Pancreas (tissue), 10 donors: ENCODE results near the gene CEMIP. TPM values are rescaled to one million over a fixed set of nuclear protein-coding genes. Genes with fewer than 3 reads are reported as not detected.

ENCODE experiments used
- ATAC-seq, 4 donors: fragments of 200-7000 bp; cut with Tn5 transposase; one replicate each; pipeline versions ENCODE4 v1.8.0 to v1.9.1; 2020; ENCODE audit warnings: mild to moderate bottlenecking in 4 of 4, moderate library complexity in 4 of 4
- DNase-seq, 6 donors: peaks; one replicate each; pipeline ENCODE4 v3.0.0-alpha.2; 2020
- FAIRE-seq: peaks from 2 replicates; lab custom pipeline; 2012; peaks lifted over from hg19 to GRCh38; lab: Jason Lieb, UNC
- H3K27ac ChIP-seq, 4 donors: fragments of 200-600 bp; sonication (generic); 1 replicate in 3 of 4; 2 replicates in 1 of 4; pipeline versions ENCODE4 v1.5.0 to v1.8.0; 2020
- H3K27me3 ChIP-seq, 4 donors: fragments of 200-600 bp; one replicate each; pipeline ENCODE4 v1.8.0; 2021
- H3K36me3 ChIP-seq, 3 donors: fragments of 200-600 bp; sonication (generic) in 1 of 3; one replicate each; pipeline versions ENCODE4 v1.5.0 to v1.8.0; 2020 to 2021
- H3K4me1 ChIP-seq, 3 donors: fragments of 200-600 bp; one replicate each; pipeline ENCODE4 v1.8.0; 2021
- H3K4me3 ChIP-seq, 4 donors: fragments of 200-600 bp; sonication (generic) in 2 of 4; one replicate each; pipeline versions ENCODE4 v1.5.0 to v1.8.0; 2020 to 2021
- H3K9me3 ChIP-seq, 4 donors: fragments of 200-600 bp; one replicate each; pipeline ENCODE4 v1.8.0; 2021
- CTCF ChIP-seq, 4 donors: fragments of 200-600 bp; sonication (generic) in 3 of 4; IDR thresholded peaks; one replicate each; pipeline versions ENCODE4 v1.5.0 to v1.8.0; 2021; ENCODE audit warnings: antibody characterized with exemption in 4 of 4
- WGBS, 2 donors: extraction: QIAGEN DNeasy Blood & Tissue Kit; methylation state at CpG; one replicate each; pipeline ENCODE4 v1.1.7; 2013; 5-methylcytosine and 5-hydroxymethylcytosine counted together
- intact Hi-C, 3 donors: fragments of 100-400 bp; cut with DNase I; formaldehyde crosslinking; loops; one replicate each; pipeline versions ENCODE4 v1.11.1 to v1.14.2; 2022
- polyA plus RNA-seq, 2 donors: library from polyadenylated mRNA; stranded (reverse); fragments of 200-250 nt; gene quantifications; one replicate each; pipeline ENCODE4 v1.2.3, GENCODE V29; 2013
- total RNA-seq, 6 donors: library from RNA; stranded (reverse); fragmentation: NEBNext Ultra II Directional in 4 of 6; extraction: Animal tissue kit (Norgen Biotek cat#: 25700) in 4 of 6; gene quantifications; one replicate each; pipeline versions ENCODE4 v1.2.1 to v1.2.4, GENCODE V29; 2021 to 2023
- donor health status: healthy with polysubstance abuse.
- donor health status: DM: no; HTN: no; CAD: no; lungs with moderate emphysema.
- donor health status: DM: no; HTN: no; CAD: no.
- donor health status: control.
- donor health status: control.
- donor health status: Bipolar disorder and iron deficiency.
- donor health status: DM: yes; HTN: yes; CAD: no.
- donor health status: DM: no; HTN: no; CAD: no.
- donor health status: DM: no; HTN: no; CAD: no.
- donor health status: DM: yes; HTN: yes; CAD: no.

The CEMIP gene
- total and polyA plus RNA-seq, 8 donors: 0.07 to 0.41 (median 0.12) TPM; not detected in 1

GRCh38 chr15:80811781-80812315, 32.7 kb downstream of the CEMIP start:
- TF ChIP-seq CTCF (IDR thresholded peaks at IDR 0.05): no peak
- WGBS, 2 donors: 70 to 72% methylated on average over 9 of the region's 9 CpGs
- no peaks in the 10 kb centered on the region for H3K4me1 ChIP-seq
- no peaks in the 10 kb centered on the region for H3K9me3 ChIP-seq
- no peak overlapping the region for H3K27ac ChIP-seq
- FAIRE-seq (no peak), ATAC-seq (no peak), DNase-seq (no peak)
- no peaks in the 10 kb centered on the region for H3K36me3 ChIP-seq
- H3K27me3 ChIP-seq: no peaks in the 10 kb centered on the region
- intact Hi-C loops: no loop called here
- no peak overlapping the region for H3K4me3 ChIP-seq

- intact Hi-C loops: no loop called here
- no peak for TF ChIP-seq CTCF (IDR thresholded peaks at IDR 0.05)
Measured at GRCh38 chr15:80815106-80815505, 35.9 kb downstream of the CEMIP start.

DNA sequence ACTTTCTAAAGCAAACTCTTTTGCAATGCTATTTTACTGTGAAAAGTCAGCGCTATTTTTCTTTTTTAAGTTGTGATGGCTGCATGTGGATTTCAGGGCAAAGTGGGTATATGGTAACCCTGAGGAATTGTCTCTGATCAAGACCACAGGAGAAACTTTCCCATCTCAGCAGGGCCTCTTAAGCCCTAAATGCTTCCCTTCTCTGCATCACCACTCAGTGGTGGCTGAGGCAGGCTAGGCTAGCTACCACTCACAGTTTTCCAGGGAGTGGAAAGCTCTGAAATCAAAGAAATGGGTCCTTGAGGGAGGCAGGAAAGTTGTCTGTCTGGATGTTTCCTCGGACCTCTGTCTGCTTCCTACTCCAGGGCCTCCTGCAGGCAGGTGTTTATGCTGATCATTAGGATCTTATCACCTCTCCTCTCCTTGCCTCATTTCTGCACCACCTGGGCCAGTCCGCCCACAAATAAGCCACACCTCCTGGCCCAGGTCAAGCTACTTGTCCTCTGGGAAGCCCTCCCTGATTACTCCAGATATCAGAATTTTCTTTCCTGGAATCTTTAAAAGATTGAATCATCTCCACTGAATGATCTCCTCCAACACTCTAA, 37.0 kb downstream of the CEMIP start:
- ATAC-seq (no peak), DNase-seq (no peak), FAIRE-seq (no peak)
- H3K27me3 ChIP-seq: no peaks in the 10 kb centered on the region
- no peak for TF ChIP-seq CTCF (IDR thresholded peaks at IDR 0.05)
- no peaks in the 10 kb centered on the region for H3K4me1 ChIP-seq
- H3K9me3 ChIP-seq: no peaks in the 10 kb centered on the region
- no peaks in the 10 kb centered on the region for H3K36me3 ChIP-seq
- no peak overlapping the region for H3K27ac ChIP-seq
- intact Hi-C loops: no loop called here
- H3K4me3 ChIP-seq: no peak overlapping the region
- WGBS, 2 donors: 48 to 53% methylated on average over 3 of the region's 3 CpGs

More at GRCh38 chr15:80815106-80815505, 35.9 kb downstream of the CEMIP start:
- Histone ChIP-seq H3K4me3 (no peak overlapping the region), H3K27ac (no peak overlapping the region), H3K4me1 (no peaks in the 10 kb centered on the region), H3K9me3 (no peaks in the 10 kb centered on the region), H3K36me3 (no peaks in the 10 kb centered on the region), H3K27me3 (no peaks in the 10 kb centered on the region)
- ATAC-seq: no peak
- FAIRE-seq: no peak
- 87 to 88% methylated on average over 4 of the region's 4 CpGs for WGBS, 2 donors
- no peak for DNase-seq

DNA sequence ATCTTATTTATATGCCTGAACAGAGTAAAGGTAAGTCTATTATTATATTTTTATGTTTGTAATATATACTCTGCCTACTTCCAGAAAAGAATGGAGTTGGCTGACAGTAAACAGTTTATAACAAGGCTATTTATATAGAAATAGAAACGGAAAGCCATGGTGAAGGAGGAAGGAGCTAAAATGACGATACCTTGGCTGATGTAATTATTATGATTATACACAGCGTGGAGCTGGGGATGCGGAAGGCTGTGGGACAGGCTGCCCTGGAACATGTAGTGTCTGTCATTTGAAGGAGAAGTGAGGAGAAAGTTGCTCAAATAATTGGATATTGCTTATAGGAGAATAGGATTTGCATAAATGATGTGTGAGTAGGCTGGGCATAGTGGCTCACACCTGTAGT, 37.8 kb downstream of the CEMIP start:
- H3K36me3 ChIP-seq: no peaks in the 10 kb centered on the region
- H3K9me3 ChIP-seq: no peaks in the 10 kb centered on the region
- 50 to 75% methylated on average over 4 of the region's 4 CpGs for WGBS, 2 donors
- TF ChIP-seq CTCF (IDR thresholded peaks at IDR 0.05): no peak
- no peak for DNase-seq
- H3K27me3 ChIP-seq: no peaks in the 10 kb centered on the region
- intact Hi-C loops: no loop called here
- H3K27ac ChIP-seq: no peak overlapping the region
- no peaks in the 10 kb centered on the region for H3K4me1 ChIP-seq
- H3K4me3 ChIP-seq: no peak overlapping the region
- ATAC-seq: no peak
- FAIRE-seq: no peak

DNA sequence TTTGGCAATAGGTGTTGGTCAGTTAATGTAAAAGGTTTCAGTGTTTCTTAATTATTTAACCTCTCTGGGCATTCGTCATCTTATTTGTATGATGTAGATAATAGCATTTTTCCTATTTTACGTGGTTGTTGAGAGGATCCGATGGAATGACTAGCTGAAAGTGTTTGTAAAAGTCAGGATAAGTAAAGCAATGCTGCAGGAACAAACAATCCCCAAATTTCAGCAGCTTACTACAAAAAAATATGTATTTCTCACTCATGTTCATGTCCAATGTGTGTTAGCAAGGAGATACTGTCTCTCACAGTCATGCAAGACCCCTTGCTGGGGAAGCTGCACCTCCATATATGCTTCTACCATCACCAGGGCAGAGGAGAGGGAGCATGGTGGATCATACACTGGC, 38.7 kb downstream of the CEMIP start:
- ATAC-seq: no peak

More for the DNA sequence above, 38.7 kb downstream of the CEMIP start:
- H3K27ac ChIP-seq: no peak overlapping the region
- 82 to 85% methylated on average over 3 of the region's 3 CpGs for WGBS, 2 donors
- DNase-seq: no peak
- no peak overlapping the region for H3K4me3 ChIP-seq
- no peaks in the 10 kb centered on the region for H3K4me1 ChIP-seq
- intact Hi-C loops: no loop called here
- FAIRE-seq: no peak
- H3K27me3 ChIP-seq: no peaks in the 10 kb centered on the region
- no peaks in the 10 kb centered on the region for H3K9me3 ChIP-seq
- TF ChIP-seq CTCF (IDR thresholded peaks at IDR 0.05): no peak
- H3K36me3 ChIP-seq: no peaks in the 10 kb centered on the region
